CD4-positive, alpha-beta T cell treated with Interleukin-10 for 1 hour (primary cell): ENCODE measurements around the gene PTCHD1.

Experiments used
- DNase-seq: peaks from one replicate; pipeline ENCODE4 v3.0.0-alpha.2; 2020

PTCHD1 gene

GRCh38 chrX:23422912-23423311, 88.3 kb downstream of the PTCHD1 start:
- DNase-seq = no peak

DNA sequence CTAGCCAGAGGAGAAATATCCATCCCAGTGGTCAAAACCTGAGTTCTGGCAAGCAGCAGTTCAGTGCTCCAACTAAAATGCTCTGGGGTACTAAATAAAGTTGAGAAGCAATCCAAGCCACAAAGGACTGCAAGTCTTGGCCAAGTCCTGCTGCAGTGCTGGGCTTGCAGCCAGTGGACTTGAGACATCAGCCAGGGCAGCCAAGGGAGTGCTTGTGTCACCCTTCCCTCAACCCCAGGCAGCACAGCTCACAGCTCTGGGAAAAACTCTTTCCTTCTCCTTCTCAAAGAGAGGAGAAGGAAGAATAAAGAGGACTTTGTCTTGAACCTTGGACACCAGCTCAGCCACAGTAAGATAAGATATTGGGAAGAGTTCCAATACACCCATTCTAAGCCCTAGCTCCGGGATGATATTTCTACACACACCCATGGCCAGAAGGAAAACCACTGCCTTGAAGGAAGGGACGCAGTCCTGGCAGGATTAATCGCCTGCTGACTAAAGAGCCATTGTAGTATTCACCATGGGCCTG, 99.8 kb downstream of the PTCHD1 start:
- no peak for DNase-seq

DNA sequence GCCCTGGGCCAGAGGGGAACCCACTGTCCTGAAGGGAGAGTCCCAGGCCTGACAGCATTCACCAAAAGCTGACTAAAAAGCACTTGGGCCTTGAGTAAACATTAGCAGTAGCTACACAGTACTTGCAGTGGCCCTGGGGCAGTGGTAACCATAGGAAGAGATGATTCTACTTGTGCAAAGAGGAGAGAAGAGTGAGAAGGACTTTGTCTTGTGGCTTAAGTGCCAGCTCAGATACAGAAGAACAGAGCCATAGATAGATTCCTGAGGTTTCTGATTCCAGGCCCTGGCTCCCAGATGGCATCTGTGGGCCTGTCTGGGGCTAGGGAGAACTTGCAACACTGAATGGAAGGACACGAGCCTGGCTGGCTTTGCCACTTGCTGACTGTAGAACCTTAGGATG, 100.5 kb downstream of the PTCHD1 start:
- no peak for DNase-seq

DNA sequence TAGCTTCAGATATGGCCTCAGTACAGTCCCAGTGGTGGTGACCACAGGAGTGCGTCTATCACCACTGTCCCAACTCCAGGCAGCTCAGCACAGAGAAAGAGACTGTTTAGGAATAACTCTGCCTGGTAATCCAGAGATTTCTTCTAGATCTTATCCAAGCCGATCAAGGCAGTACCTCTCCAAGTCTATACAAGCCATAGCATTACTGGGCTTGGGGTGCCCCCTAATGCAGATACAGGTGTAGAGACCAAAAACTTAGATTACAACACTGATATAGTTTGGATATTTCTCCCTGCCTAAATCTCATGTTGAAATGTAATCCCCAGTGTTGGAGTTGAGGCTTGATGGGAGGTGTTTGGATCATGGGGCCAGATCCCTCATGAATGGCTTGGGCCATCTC, 100.9 kb downstream of the PTCHD1 start:
- no peak for DNase-seq

GRCh38 chrX:23436875-23437274, 102.2 kb downstream of the PTCHD1 start:
- DNase-seq = no peak

DNA sequence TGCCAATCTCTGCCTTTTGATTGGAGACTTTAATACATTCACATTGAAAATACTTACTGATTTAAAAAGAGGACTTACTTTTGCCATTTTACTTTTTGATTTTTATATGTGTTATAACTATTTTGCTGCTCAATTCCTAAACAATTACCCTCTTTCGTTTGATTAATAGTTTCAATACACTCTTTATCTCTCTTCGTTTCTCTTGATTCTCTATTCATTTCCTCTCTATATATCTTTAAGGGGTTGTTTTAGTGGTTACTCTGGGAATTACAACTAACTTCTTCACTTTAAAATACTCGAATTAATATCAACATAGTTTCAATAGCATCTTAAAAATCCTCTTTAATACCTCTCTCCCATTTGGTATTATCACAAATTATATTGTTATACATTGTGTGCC, 116.6 kb downstream of the PTCHD1 start:
- no peak for DNase-seq
